Measurements from ENCODE around the gene ASB16. TPM values are rescaled to one million over a fixed set of nuclear protein-coding genes. Genes with fewer than 3 reads are reported as not detected.

The ASB16 gene
- total and polyA plus RNA-seq, 9 of the 15 experiments (the other 6 are each of a cell fraction or from before 2014, with no cell fraction given): 0.03 to 0.07 TPM; not detected in 7

DNA sequence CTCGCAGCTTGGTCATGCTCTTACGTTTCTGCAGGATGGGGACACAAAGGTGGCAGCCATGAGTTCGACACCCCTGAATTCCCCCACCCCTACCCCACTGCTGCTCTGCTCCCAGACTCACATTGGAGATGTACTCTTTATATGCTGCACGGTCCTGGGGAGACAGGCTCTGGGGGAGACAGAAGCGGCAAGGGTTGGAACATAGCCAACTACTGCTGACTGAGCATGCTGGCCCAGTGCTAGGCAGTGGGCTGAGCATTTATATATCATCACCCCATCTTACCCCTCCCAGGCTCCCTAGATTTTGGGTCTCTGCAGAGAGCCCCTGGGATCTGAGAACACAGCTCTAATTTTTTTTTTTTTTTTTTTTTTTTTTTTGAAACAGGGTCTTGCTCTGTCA lies 37.2 kb downstream of the ASB16 start:
- WGBS (ENCODE audit: insufficient coverage, low coverage, missing lambda C conversion rate): 45% methylated on average over 2 of the region's 5 CpGs
- H3K4me3 ChIP-seq: no peak overlapping the region
- intact Hi-C loops (cut with micrococcal nuclease) (no loop called here), in situ Hi-C loops (cut with MboI) (no loop called here)
- peaks cover 54% of the 10 kb centered on the region for H3K36me3 ChIP-seq (ENCODE audit: control insufficient read depth, insufficient read depth, low read length)
- H3K9me3 ChIP-seq (replicated peaks; ENCODE audit: control insufficient read depth, insufficient read depth, low read depth, low read length): no peaks in the 10 kb centered on the region
- FAIRE-seq: no peak
- no peak overlapping the region for H3K9ac ChIP-seq (ENCODE audit: insufficient read depth in 1 of 2, low read depth in 2 of 2, low read length in 2 of 2)
- no peak overlapping the region for H3K4me2 ChIP-seq (ENCODE audit: insufficient read depth, low read length)
- BruUV-seq (replicated peaks): no TSS peak
- H2AFZ ChIP-seq (ENCODE audit: low read depth, low read length): no peak overlapping the region
- H3K4me1 ChIP-seq (replicated peaks in 1 of 2; ENCODE audit: control insufficient read depth in 2 of 2, insufficient read depth in 2 of 2, low read length in 2 of 2): peaks cover 37 to 57% of the 10 kb centered on the region in 2 experiments
- peaks cover 4% of the 10 kb centered on the region for H3K9me1 ChIP-seq (ENCODE audit: control insufficient read depth, insufficient read depth, low read length)
- peak; percentile 79 for TF ChIP-seq NFIC (IDR thresholded peaks at IDR 0.05)
- TF ChIP-seq, protein P1, sequence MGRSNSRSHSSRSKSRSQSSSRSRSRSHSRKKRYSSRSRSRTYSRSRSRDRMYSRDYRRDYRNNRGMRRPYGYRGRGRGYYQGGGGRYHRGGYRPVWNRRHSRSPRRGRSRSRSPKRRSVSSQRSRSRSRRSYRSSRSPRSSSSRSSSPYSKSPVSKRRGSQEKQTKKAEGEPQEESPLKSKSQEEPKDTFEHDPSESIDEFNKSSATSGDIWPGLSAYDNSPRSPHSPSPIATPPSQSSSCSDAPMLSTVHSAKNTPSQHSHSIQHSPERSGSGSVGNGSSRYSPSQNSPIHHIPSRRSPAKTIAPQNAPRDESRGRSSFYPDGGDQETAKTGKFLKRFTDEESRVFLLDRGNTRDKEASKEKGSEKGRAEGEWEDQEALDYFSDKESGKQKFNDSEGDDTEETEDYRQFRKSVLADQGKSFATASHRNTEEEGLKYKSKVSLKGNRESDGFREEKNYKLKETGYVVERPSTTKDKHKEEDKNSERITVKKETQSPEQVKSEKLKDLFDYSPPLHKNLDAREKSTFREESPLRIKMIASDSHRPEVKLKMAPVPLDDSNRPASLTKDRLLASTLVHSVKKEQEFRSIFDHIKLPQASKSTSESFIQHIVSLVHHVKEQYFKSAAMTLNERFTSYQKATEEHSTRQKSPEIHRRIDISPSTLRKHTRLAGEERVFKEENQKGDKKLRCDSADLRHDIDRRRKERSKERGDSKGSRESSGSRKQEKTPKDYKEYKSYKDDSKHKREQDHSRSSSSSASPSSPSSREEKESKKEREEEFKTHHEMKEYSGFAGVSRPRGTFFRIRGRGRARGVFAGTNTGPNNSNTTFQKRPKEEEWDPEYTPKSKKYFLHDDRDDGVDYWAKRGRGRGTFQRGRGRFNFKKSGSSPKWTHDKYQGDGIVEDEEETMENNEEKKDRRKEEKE (IDR thresholded peaks at IDR 0.05; ENCODE audit: borderline replicate concordance in 1 of 2, control insufficient read depth in 1 of 2, low read depth in 2 of 2, low read length in 1 of 2): no peak
- TF ChIP-seq NFE2 (IDR thresholded peaks at IDR 0.05; ENCODE audit: low read depth): 0 out of 2 replicates have a peak, but pooled peaks have one; percentile 7
- peak; percentile 22 for TF ChIP-seq ZNF316 (IDR thresholded peaks at IDR 0.05)
- TF ChIP-seq E2F5 (CRISPR knock-in tag; IDR thresholded peaks at IDR 0.05): no peak
- no peak for DNase-seq (ENCODE audit: extremely low read depth in 1 of 4, low spot score in 3 of 4)
- H3K79me2 ChIP-seq (ENCODE audit: control insufficient read depth, insufficient read depth, low read length): peaks cover 6% of the 10 kb centered on the region; the same call in 1 of the 3 replicates
- ATAC-seq: no peak
- CTCF ChIA-PET (ENCODE audit: low intra/inter-chr PET ratio): no interaction called here
- POLR2A ChIA-PET: interaction anchor here (0.6 to 0.9 kb wide), 4 partner anchors 10 to 126 kb away, joined by 3 read pairs; no protein-coding TSS in a partner anchor
- no peak overlapping the region for H3K27ac ChIP-seq (ENCODE audit: extremely low read depth, low read depth, low read length)
- no peaks in the 10 kb centered on the region for H3K27me3 ChIP-seq (ENCODE audit: control insufficient read depth in 2 of 2, insufficient read depth in 2 of 2, low read length in 2 of 2)
- peaks cover 12% of the 10 kb centered on the region for H4K20me1 ChIP-seq (replicated peaks; ENCODE audit: control insufficient read depth, insufficient read depth, low read length)
